ENCODE data around the gene GALNT8.
"Not testable (repeated sequence)": the region's sequence is repeated elsewhere in the genome, so short reads cannot be mapped to it uniquely, and the experiment has no call there.

Gene GALNT8

GRCh38 chr12:4719821-4720636 is at the start of gene GALNT8:
TSS of gene GALNT8 (plus strand) at chr12:4720400. CDS start at chr12:4720678, 278 bp downstream.
- no peak for DNase-seq

GRCh38 chr12:4679711-4680110 is 40.5 kb upstream of the GALNT8 start:
- no peak for DNase-seq

GRCh38 chr12:4681732-4682131 is 38.5 kb upstream of the GALNT8 start:
- DNase-seq, result no peak

GRCh38 chr12:4685317-4685716 is 34.9 kb upstream of the GALNT8 start:
- no peak for DNase-seq

GRCh38 chr12:4690760-4691159 is 29.4 kb upstream of the GALNT8 start:
- no peak for DNase-seq

- no peak for DNase-seq
These were observed 19.6 kb upstream of the GALNT8 start for GRCh38 chr12:4700621-4701026.

- peak in 1 of 2 experiments; percentile 8 for DNase-seq
These were observed 18.6 kb upstream of the GALNT8 start for GRCh38 chr12:4701395-4702190.

- DNase-seq, result no peak
These were observed 16.5 kb upstream of the GALNT8 start for GRCh38 chr12:4703676-4704075.

- no peak for DNase-seq
These were observed 14.4 kb upstream of the GALNT8 start for GRCh38 chr12:4705824-4706223.

GRCh38 chr12:4707306-4707705 is 12.9 kb upstream of the GALNT8 start:
- no peak for DNase-seq

GRCh38 chr12:4710113-4710512 is 10.1 kb upstream of the GALNT8 start:
- DNase-seq, result no peak

GRCh38 chr12:4714879-4715278 is 5.3 kb upstream of the GALNT8 start:
- no peak for DNase-seq

- no peak for DNase-seq
These were observed 2.4 kb upstream of the GALNT8 start for GRCh38 chr12:4717806-4718205.

GRCh38 chr12:4720637-4720995 is 416 bp downstream of the GALNT8 start:
- no peak for DNase-seq

GRCh38 chr12:4721587-4721986 is 1.4 kb downstream of the GALNT8 start:
- DNase-seq, result not testable (repeated sequence)

GRCh38 chr12:4723226-4723625 is 3.0 kb downstream of the GALNT8 start:
- no peak for DNase-seq

GRCh38 chr12:4725057-4725456 is 4.9 kb downstream of the GALNT8 start:
- DNase-seq, result no peak

- no peak for DNase-seq
These were observed 14.6 kb downstream of the GALNT8 start for GRCh38 chr12:4734625-4735340.

GRCh38 chr12:4736091-4736490 is 15.9 kb downstream of the GALNT8 start:
- no peak for DNase-seq

- DNase-seq, result no peak
These were observed 18.3 kb downstream of the GALNT8 start for GRCh38 chr12:4738541-4738940.

- DNase-seq, result no peak
These were observed 22.3 kb downstream of the GALNT8 start for GRCh38 chr12:4742416-4742970.

- DNase-seq, result no peak
These were observed 22.8 kb downstream of the GALNT8 start for GRCh38 chr12:4743046-4743445.

GRCh38 chr12:4744709-4745108 is 24.5 kb downstream of the GALNT8 start:
- DNase-seq, result no peak
